Testis (tissue), 3 donors: Measurements from ENCODE around the gene PLA2G4C. TPM values are rescaled to one million over a fixed set of nuclear protein-coding genes. Genes with fewer than 3 reads are reported as not detected.
A peak's percentile ranks its signal among the peaks of the same experiment; 100 is the strongest.

Source experiments
- DNase-seq: peaks from one replicate; pipeline ENCODE4 v3.0.0-alpha.2; 2019
- H3K27ac ChIP-seq, 2 donors: fragments of 200-600 bp; sonication (generic); one replicate each; pipeline ENCODE4 v1.5.1; 2019
- H3K27me3 ChIP-seq: fragments of 200-600 bp; sonication (generic); one replicate; pipeline ENCODE4 v1.5.1; 2019
- H3K36me3 ChIP-seq: fragments of 200-600 bp; sonication (generic); one replicate; pipeline ENCODE4 v1.5.1; 2017; ENCODE audit warnings: low read depth; ENCODE audit errors: missing control alignments
- H3K4me1 ChIP-seq: fragments of 200-600 bp; sonication (generic); one replicate; pipeline ENCODE4 v1.5.1; 2019
- H3K4me3 ChIP-seq, 2 donors: fragments of 200-600 bp; sonication (generic); one replicate each; pipeline ENCODE4 v1.5.1; 2017 to 2019
- H3K9me3 ChIP-seq: fragments of 200-600 bp; sonication (generic); one replicate; pipeline ENCODE4 v1.5.1; 2017
- CTCF ChIP-seq, 3 experiments: fragments of 450-650 bp in 2 of 3; fragments of 200-600 bp in 1 of 3; sonication (generic) in 1 of 3; IDR thresholded peaks; one replicate each; pipeline ENCODE4 v1.5.1; 2016 to 2019; ENCODE audit warnings: antibody characterized with exemption in 3 of 3, mild to moderate bottlenecking in 2 of 3, moderate library complexity in 1 of 3
- POLR2A ChIP-seq: fragments of 450-650 bp; IDR thresholded peaks from one replicate; pipeline ENCODE4 v1.6.1; 2017; ENCODE audit warnings: antibody characterized with exemption, mild to moderate bottlenecking, moderate library complexity
- WGBS, 2 donors: methylation state at CpG; one replicate each; pipeline ENCODE4 v1.1.5; 2018; 5-methylcytosine and 5-hydroxymethylcytosine counted together
- intact Hi-C: fragments of 100-400 bp; cut with DNase I; formaldehyde crosslinking; loops from one replicate; pipeline ENCODE4 v1.15.1; 2023; ENCODE audit warnings: low total_unique reads
- polyA plus RNA-seq: library from polyadenylated mRNA; stranded (reverse); fragments of 350-450 nt; fragmentation: Illumina TruSeq; extraction: RNeasy Lipid Tissue Mini Kit (QIAGEN cat#74804); gene quantifications from one replicate; pipeline ENCODE4 v1.2.3, GENCODE V29; 2014; ENCODE audit warnings: low read depth, low replicate concordance; ENCODE audit not compliant: insufficient read depth
- total RNA-seq, 2 donors: library from RNA; depleted of rRNA; stranded (reverse); fragments of >200 nt; gene quantifications; one replicate each; pipeline ENCODE4 v1.2.3, GENCODE V29; 2016

PLA2G4C gene
- total and polyA plus RNA-seq, 3 donors from 2014 or later = 9.6 to 34.5 (median 28.0) TPM

- DNase-seq = no peak
- H3K36me3 ChIP-seq = no peaks in the 10 kb centered on the region
- TF ChIP-seq CTCF (IDR thresholded peaks at IDR 0.05) (no peak), POLR2A (no peak)
- intact Hi-C loops = no loop called here
- H3K4me1 ChIP-seq = no peaks in the 10 kb centered on the region
- WGBS, 2 donors = 61 to 63% methylated on average over 12 of the region's 12 CpGs
- no peak overlapping the region for H3K27ac ChIP-seq
- no peaks in the 10 kb centered on the region for H3K9me3 ChIP-seq
- no peak overlapping the region for H3K4me3 ChIP-seq
- no peaks in the 10 kb centered on the region for H3K27me3 ChIP-seq
Measured at GRCh38 chr19:48117515-48118130, 7.0 kb upstream of the PLA2G4C start.

GRCh38 chr19:48113190-48113917, 2.7 kb upstream of the PLA2G4C start:
- H3K9me3 ChIP-seq = no peaks in the 10 kb centered on the region
- intact Hi-C loops = no loop called here
- H3K27me3 ChIP-seq = no peaks in the 10 kb centered on the region
- DNase-seq = no peak
- TF ChIP-seq POLR2A (no peak), CTCF (IDR thresholded peaks at IDR 0.05) (no peak)
- no peaks in the 10 kb centered on the region for H3K36me3 ChIP-seq
- no peak overlapping the region for H3K27ac ChIP-seq
- WGBS, 2 donors = 85% methylated on average over 16 of the region's 16 CpGs
- H3K4me3 ChIP-seq = no peak overlapping the region
- H3K4me1 ChIP-seq = peaks cover 5% of the 10 kb centered on the region

- no peaks in the 10 kb centered on the region for H3K27me3 ChIP-seq
- H3K4me3 ChIP-seq = no peak overlapping the region
- no peaks in the 10 kb centered on the region for H3K9me3 ChIP-seq
- intact Hi-C loops = no loop called here
- 38 to 51% methylated on average over 7 of the region's 7 CpGs for WGBS, 2 donors
- no peaks in the 10 kb centered on the region for H3K36me3 ChIP-seq
- DNase-seq = no peak
- H3K27ac ChIP-seq = peak overlapping the region; percentile 87 to 93
- no peak for TF ChIP-seq CTCF (IDR thresholded peaks at IDR 0.05)
- no peak for TF ChIP-seq POLR2A
- H3K4me1 ChIP-seq = peaks cover 10% of the 10 kb centered on the region
Measured at GRCh38 chr19:48111280-48111679, 663 bp upstream of the PLA2G4C start.

- Histone ChIP-seq H3K4me3 (peak overlapping the region in 1 of 2 donors; percentile 57), H3K27me3 (no peaks in the 10 kb centered on the region), H3K27ac (no peak overlapping the region), H3K36me3 (no peaks in the 10 kb centered on the region), H3K9me3 (no peaks in the 10 kb centered on the region), H3K4me1 (peaks cover 10% of the 10 kb centered on the region)
- no peak for DNase-seq
- intact Hi-C loops = no loop called here
- WGBS, 2 donors = 59 to 77% methylated on average over 15 of the region's 15 CpGs
- TF ChIP-seq POLR2A (no peak), CTCF (IDR thresholded peaks at IDR 0.05) (no peak)
Measured at GRCh38 chr19:48108997-48109782, 1.4 kb downstream of the PLA2G4C start.
